ENCODE data around the gene DPP6. TPM values are rescaled to one million over a fixed set of nuclear protein-coding genes. Genes with fewer than 3 reads are reported as not detected.

Gene DPP6
- total and polyA plus RNA-seq, 9 of the 15 experiments (the other 6 are each of a cell fraction or from before 2014, with no cell fraction given) = not detected

GRCh38 chr7:154530136-154530535 lies 477.9 kb downstream of the DPP6 start:
- FAIRE-seq = no peak
- 0% methylated on average over 1 of the region's 1 CpG for WGBS (ENCODE audit: insufficient coverage, low coverage, missing lambda C conversion rate)
- no peak for DNase-seq (ENCODE audit: extremely low read depth in 1 of 4, low spot score in 3 of 4)
- ATAC-seq = no peak
- CTCF ChIA-PET (ENCODE audit: low intra/inter-chr PET ratio) = no interaction called here
- Histone ChIP-seq H2AFZ (ENCODE audit: low read depth, low read length) (no peak overlapping the region), H3K79me2 (ENCODE audit: control insufficient read depth, insufficient read depth, low read length) (no peaks in the 10 kb centered on the region), H3K27me3 (ENCODE audit: control insufficient read depth in 2 of 2, insufficient read depth in 2 of 2, low read length in 2 of 2) (no peaks in the 10 kb centered on the region), H3K9me3 (replicated peaks; ENCODE audit: control insufficient read depth, insufficient read depth, low read depth, low read length) (no peaks in the 10 kb centered on the region), H3K27ac (ENCODE audit: extremely low read depth, low read depth, low read length) (no peak overlapping the region), H3K9me1 (ENCODE audit: control insufficient read depth, insufficient read depth, low read length) (no peaks in the 10 kb centered on the region), H4K20me1 (replicated peaks; ENCODE audit: control insufficient read depth, insufficient read depth, low read length) (no peaks in the 10 kb centered on the region), H3K36me3 (ENCODE audit: control insufficient read depth, insufficient read depth, low read length) (no peaks in the 10 kb centered on the region), H3K4me2 (ENCODE audit: insufficient read depth, low read length) (no peak overlapping the region), H3K4me3 (no peak overlapping the region), H3K4me1 (replicated peaks in 1 of 2; ENCODE audit: control insufficient read depth in 2 of 2, insufficient read depth in 2 of 2, low read length in 2 of 2) (no peaks in the 10 kb centered on the region), H3K9ac (ENCODE audit: insufficient read depth in 1 of 2, low read depth in 2 of 2, low read length in 2 of 2) (no peak overlapping the region)
- TF ChIP-seq HCFC1 (IDR thresholded peaks at IDR 0.05; ENCODE audit: low read depth, low read length) = no peak
- TF ChIP-seq YY1 (IDR thresholded peaks at IDR 0.05; ENCODE audit: borderline replicate concordance in 1 of 3, control insufficient read depth in 1 of 3, extremely low read depth in 1 of 3, insufficient read depth in 3 of 3, insufficient read length in 1 of 3, insufficient replicate concordance in 2 of 3, low read depth in 1 of 3, low read length in 2 of 3) = no peak
- TF ChIP-seq GABPB1 (CRISPR knock-in tag; IDR thresholded peaks at IDR 0.05) = no peak
- no peak for TF ChIP-seq BRF2 (IDR thresholded peaks at IDR 0.05; ENCODE audit: borderline replicate concordance, insufficient read depth, insufficient read length)
- no peak for TF ChIP-seq NFYB (IDR thresholded peaks at IDR 0.05; ENCODE audit: extremely low read depth, insufficient read length)
- no peak for TF ChIP-seq RFX1 (IDR thresholded peaks at IDR 0.05)
- TF ChIP-seq HDAC1 (IDR thresholded peaks at IDR 0.05) = no peak
- TF ChIP-seq TFE3 (CRISPR knock-in tag; IDR thresholded peaks at IDR 0.05) = no peak
- no peak for TF ChIP-seq PRDM10 (IDR thresholded peaks at IDR 0.05; ENCODE audit: partially characterized antibody)
- TF ChIP-seq JUND (IDR thresholded peaks at IDR 0.05; ENCODE audit: borderline replicate concordance, low read depth, low read length) = no peak
- TF ChIP-seq JUND (tag; IDR thresholded peaks at IDR 0.05; ENCODE audit: borderline replicate concordance, low read depth, low read length) = no peak
- TF ChIP-seq PKNOX1 (IDR thresholded peaks at IDR 0.05) = no peak
- TF ChIP-seq ADNP (tag; IDR thresholded peaks at IDR 0.05) = no peak
- TF ChIP-seq NFIC (IDR thresholded peaks at IDR 0.05) = no peak
- BruUV-seq (replicated peaks) = no TSS peak
- intact Hi-C loops (cut with micrococcal nuclease) = no loop called here
- POLR2A ChIA-PET = no interaction called here
- in situ Hi-C loops (cut with MboI) = no loop called here
